Measurements from ENCODE around the gene NTHL1. TPM values are rescaled to one million over a fixed set of nuclear protein-coding genes. Genes with fewer than 3 reads are reported as not detected.

The NTHL1 gene
- total and polyA plus RNA-seq, 2 experiments from 2014 or later, result 84.6 to 87.9 TPM

- H3K4me1 Mint-ChIP-seq, result no peaks in the 10 kb centered on the region
- DNase-seq (ENCODE audit: low spot score) (no peak), ATAC-seq (no peak)
- peaks cover 4% of the 10 kb centered on the region; the same call in 1 of the 2 replicates for H3K4me1 ChIP-seq (ENCODE audit: insufficient read depth)
- no peak overlapping the region for H3K27ac ChIP-seq (ENCODE audit: low read depth)
- no peak overlapping the region for H3K27ac Mint-ChIP-seq
- TF ChIP-seq REST (IDR thresholded peaks at IDR 0.05; ENCODE audit: unreplicated experiment), result no peak
- TF ChIP-seq CTCF (conservative IDR thresholded peaks at IDR 0.05; ENCODE audit: low read depth in 2 of 2), result no peak
- TF ChIP-seq, protein P1, sequence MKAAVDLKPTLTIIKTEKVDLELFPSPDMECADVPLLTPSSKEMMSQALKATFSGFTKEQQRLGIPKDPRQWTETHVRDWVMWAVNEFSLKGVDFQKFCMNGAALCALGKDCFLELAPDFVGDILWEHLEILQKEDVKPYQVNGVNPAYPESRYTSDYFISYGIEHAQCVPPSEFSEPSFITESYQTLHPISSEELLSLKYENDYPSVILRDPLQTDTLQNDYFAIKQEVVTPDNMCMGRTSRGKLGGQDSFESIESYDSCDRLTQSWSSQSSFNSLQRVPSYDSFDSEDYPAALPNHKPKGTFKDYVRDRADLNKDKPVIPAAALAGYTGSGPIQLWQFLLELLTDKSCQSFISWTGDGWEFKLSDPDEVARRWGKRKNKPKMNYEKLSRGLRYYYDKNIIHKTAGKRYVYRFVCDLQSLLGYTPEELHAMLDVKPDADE (IDR thresholded peaks at IDR 0.05), result no peak
- TF ChIP-seq EZH2phosphoT487 (IDR thresholded peaks at IDR 0.05; ENCODE audit: unreplicated experiment), result no peak
- TF ChIP-seq ZNF114 (CRISPR knock-in tag; IDR thresholded peaks at IDR 0.05), result no peak
- TF ChIP-seq, protein P2, sequence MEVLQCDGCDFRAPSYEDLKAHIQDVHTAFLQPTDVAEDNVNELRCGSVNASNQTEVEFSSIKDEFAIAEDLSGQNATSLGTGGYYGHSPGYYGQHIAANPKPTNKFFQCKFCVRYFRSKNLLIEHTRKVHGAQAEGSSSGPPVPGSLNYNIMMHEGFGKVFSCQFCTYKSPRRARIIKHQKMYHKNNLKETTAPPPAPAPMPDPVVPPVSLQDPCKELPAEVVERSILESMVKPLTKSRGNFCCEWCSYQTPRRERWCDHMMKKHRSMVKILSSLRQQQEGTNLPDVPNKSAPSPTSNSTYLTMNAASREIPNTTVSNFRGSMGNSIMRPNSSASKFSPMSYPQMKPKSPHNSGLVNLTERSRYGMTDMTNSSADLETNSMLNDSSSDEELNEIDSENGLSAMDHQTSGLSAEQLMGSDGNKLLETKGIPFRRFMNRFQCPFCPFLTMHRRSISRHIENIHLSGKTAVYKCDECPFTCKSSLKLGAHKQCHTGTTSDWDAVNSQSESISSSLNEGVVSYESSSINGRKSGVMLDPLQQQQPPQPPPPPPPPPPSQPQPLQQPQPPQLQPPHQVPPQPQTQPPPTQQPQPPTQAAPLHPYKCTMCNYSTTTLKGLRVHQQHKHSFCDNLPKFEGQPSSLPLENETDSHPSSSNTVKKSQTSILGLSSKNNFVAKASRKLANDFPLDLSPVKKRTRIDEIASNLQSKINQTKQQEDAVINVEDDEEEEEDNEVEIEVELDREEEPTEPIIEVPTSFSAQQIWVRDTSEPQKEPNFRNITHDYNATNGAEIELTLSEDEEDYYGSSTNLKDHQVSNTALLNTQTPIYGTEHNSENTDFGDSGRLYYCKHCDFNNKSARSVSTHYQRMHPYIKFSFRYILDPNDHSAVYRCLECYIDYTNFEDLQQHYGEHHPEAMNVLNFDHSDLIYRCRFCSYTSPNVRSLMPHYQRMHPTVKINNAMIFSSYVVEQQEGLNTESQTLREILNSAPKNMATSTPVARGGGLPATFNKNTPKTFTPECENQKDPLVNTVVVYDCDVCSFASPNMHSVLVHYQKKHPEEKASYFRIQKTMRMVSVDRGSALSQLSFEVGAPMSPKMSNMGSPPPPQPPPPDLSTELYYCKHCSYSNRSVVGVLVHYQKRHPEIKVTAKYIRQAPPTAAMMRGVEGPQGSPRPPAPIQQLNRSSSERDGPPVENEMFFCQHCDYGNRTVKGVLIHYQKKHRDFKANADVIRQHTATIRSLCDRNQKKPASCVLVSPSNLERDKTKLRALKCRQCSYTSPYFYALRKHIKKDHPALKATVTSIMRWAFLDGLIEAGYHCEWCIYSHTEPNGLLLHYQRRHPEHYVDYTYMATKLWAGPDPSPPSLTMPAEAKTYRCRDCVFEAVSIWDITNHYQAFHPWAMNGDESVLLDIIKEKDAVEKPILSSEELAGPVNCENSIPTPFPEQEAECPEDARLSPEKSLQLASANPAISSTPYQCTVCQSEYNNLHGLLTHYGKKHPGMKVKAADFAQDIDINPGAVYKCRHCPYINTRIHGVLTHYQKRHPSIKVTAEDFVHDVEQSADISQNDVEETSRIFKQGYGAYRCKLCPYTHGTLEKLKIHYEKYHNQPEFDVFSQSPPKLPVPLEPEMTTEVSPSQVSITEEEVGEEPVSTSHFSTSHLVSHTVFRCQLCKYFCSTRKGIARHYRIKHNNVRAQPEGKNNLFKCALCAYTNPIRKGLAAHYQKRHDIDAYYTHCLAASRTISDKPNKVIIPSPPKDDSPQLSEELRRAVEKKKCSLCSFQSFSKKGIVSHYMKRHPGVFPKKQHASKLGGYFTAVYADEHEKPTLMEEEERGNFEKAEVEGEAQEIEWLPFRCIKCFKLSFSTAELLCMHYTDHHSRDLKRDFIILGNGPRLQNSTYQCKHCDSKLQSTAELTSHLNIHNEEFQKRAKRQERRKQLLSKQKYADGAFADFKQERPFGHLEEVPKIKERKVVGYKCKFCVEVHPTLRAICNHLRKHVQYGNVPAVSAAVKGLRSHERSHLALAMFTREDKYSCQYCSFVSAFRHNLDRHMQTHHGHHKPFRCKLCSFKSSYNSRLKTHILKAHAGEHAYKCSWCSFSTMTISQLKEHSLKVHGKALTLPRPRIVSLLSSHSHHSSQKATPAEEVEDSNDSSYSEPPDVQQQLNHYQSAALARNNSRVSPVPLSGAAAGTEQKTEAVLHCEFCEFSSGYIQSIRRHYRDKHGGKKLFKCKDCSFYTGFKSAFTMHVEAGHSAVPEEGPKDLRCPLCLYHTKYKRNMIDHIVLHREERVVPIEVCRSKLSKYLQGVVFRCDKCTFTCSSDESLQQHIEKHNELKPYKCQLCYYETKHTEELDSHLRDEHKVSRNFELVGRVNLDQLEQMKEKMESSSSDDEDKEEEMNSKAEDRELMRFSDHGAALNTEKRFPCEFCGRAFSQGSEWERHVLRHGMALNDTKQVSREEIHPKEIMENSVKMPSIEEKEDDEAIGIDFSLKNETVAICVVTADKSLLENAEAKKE (CRISPR knock-in tag; IDR thresholded peaks at IDR 0.05), result no peak
- no peak for TF ChIP-seq CREB1 (CRISPR knock-in tag; IDR thresholded peaks at IDR 0.05; ENCODE audit: low read depth)
- TF ChIP-seq EZH2 (IDR thresholded peaks at IDR 0.05; ENCODE audit: low read depth, unreplicated experiment), result no peak
- TF ChIP-seq ZNF331 (CRISPR knock-in tag; IDR thresholded peaks at IDR 0.05; ENCODE audit: low read depth), result no peak
- no peak for TF ChIP-seq JUNB (IDR thresholded peaks at IDR 0.05; ENCODE audit: unreplicated experiment)
- TF ChIP-seq POLR2AphosphoS5 (IDR thresholded peaks at IDR 0.05; ENCODE audit: low read depth), result no peak
- TF ChIP-seq STAT1 (IDR thresholded peaks at IDR 0.05; ENCODE audit: unreplicated experiment), result no peak
- no peak for TF ChIP-seq NANOG (IDR thresholded peaks at IDR 0.05; ENCODE audit: borderline replicate concordance)
- no peaks in the 10 kb centered on the region for H3K27me3 ChIP-seq (ENCODE audit: insufficient read depth)
- no peaks in the 10 kb centered on the region; the same call in 1 of the 2 replicates for H4K20me1 ChIP-seq (replicated peaks; ENCODE audit: insufficient read depth)
- H3K9me2 ChIP-seq (ENCODE audit: insufficient read depth), result no peaks in the 10 kb centered on the region
- no peak overlapping the region for H2AFZ ChIP-seq
- peak overlapping the region; percentile 61 for H3K4me3 Mint-ChIP-seq
- H3K36me3 Mint-ChIP-seq (ENCODE audit: low read depth), result peaks cover 3% of the 10 kb centered on the region; the same call in 1 of the 3 replicates
- peaks cover 12% of the 10 kb centered on the region; the same call in 1 of the 2 replicates for H3F3A ChIP-seq (replicated peaks; ENCODE audit: low read depth)
- peak overlapping the region; percentile 78 for H3K4me2 ChIP-seq
- H3K36me3 ChIP-seq (ENCODE audit: insufficient read depth), result no peaks in the 10 kb centered on the region
- H3K27me3 Mint-ChIP-seq (ENCODE audit: insufficient read depth, low read depth, poor library complexity), result peaks cover 14% of the 10 kb centered on the region
- H3K79me2 ChIP-seq (replicated peaks; ENCODE audit: insufficient read depth), result no peaks in the 10 kb centered on the region
- H3K4me3 ChIP-seq, result peak overlapping the region; percentile 55; the same call in 1 of the 2 replicates
- no peaks in the 10 kb centered on the region for H3K9me3 Mint-ChIP-seq
These were observed 42.3 kb upstream of the NTHL1 start for GRCh38 chr16:2089706-2090480.

Measured in GM23338 (cell line).